Kidney (tissue), 14 donors: Measurements from ENCODE around the gene DCUN1D3. TPM values are rescaled to one million over a fixed set of nuclear protein-coding genes. Genes with fewer than 3 reads are reported as not detected.

Experiments
- DNase-seq, 5 donors: peaks; one replicate each; pipeline ENCODE4 v3.0.0-alpha.2; 2013 to 2020
- FAIRE-seq: peaks from 2 replicates; lab custom pipeline; 2012; peaks lifted over from hg19 to GRCh38; lab: Jason Lieb, UNC
- H3K27ac ChIP-seq, 2 donors: one replicate each; pipeline ENCODE4 v1.7.0; 2013; ENCODE audit warnings: low read depth in 2 of 2, low read length in 2 of 2, inconsistent platforms in 1 of 2
- H3K27me3 ChIP-seq: one replicate; pipeline ENCODE4 v1.7.1; 2013; ENCODE audit warnings: low read length, inconsistent platforms; ENCODE audit not compliant: control insufficient read depth, insufficient read depth
- H3K36me3 ChIP-seq, 3 donors: one replicate each; pipeline versions ENCODE4 v1.7.0 to v1.7.1; 2013; ENCODE audit warnings: low read length in 3 of 3, control low read depth in 1 of 3, inconsistent platforms in 1 of 3; ENCODE audit not compliant: insufficient read depth in 3 of 3, control insufficient read depth in 2 of 3
- H3K4me1 ChIP-seq, 3 donors: one replicate each; pipeline versions ENCODE4 v1.7.0 to v1.7.1; 2013; ENCODE audit warnings: low read length in 3 of 3, inconsistent platforms in 1 of 3, low read depth in 1 of 3; ENCODE audit not compliant: control insufficient read depth in 2 of 3, insufficient read depth in 2 of 3
- H3K4me3 ChIP-seq, 3 donors: one replicate each; pipeline versions ENCODE4 v1.7.0 to v1.8.1; 2013; ENCODE audit warnings: low read length in 3 of 3, control low read depth in 1 of 3, inconsistent platforms in 1 of 3
- H3K9ac ChIP-seq, 3 donors: one replicate each; pipeline versions ENCODE4 v1.7.0 to v1.7.1; 2013; ENCODE audit warnings: low read length in 3 of 3, control low read depth in 1 of 3, inconsistent platforms in 1 of 3
- H3K9me3 ChIP-seq, 3 donors: one replicate each; pipeline versions ENCODE4 v1.7.0 to v1.7.1; 2013; ENCODE audit warnings: low read length in 3 of 3, control low read depth in 1 of 3, inconsistent platforms in 1 of 3; ENCODE audit not compliant: control insufficient read depth in 2 of 3, insufficient read depth in 1 of 3
- intact Hi-C: fragments of 100-400 bp; cut with DNase I; formaldehyde crosslinking; loops from one replicate; pipeline ENCODE4 v1.11.1; 2022
- polyA plus RNA-seq: library from polyadenylated mRNA; stranded (reverse); fragments of 350-450 nt; fragmentation: Illumina TruSeq; extraction: RNeasy Lipid Tissue Mini Kit (QIAGEN cat#74804); gene quantifications from one replicate; pipeline ENCODE4 v1.2.3, GENCODE V29; 2014; ENCODE audit warnings: low read depth, low replicate concordance; ENCODE audit not compliant: insufficient read depth
- total RNA-seq: library from RNA; stranded (reverse); fragmentation: NEBNext Ultra II Directional; extraction: Animal tissue kit (Norgen Biotek cat#: 25700); gene quantifications from one replicate; pipeline ENCODE4 v1.2.1, GENCODE V29; 2021
- TF ChIP-seq, protein P1 (sequence below): IDR thresholded peaks from 3 replicates; pipeline ENCODE4 v1.5.1; 2012; ENCODE audit warnings: mild to moderate bottlenecking, moderate library complexity, borderline replicate concordance; ENCODE audit not compliant: insufficient read depth; ENCODE audit errors: extremely low read depth
- donor health status: control.
- donor health status: control.
- donor health status: control.
- donor health status: control.
- donor health status: control.
- donor health status: DM: yes; HTN: yes; CAD: no.
- donor health status: Normal renal cell carcinoma (clear cell type).

DCUN1D3 gene
- total and polyA plus RNA-seq, 2 donors from 2014 or later: 3.5 to 16.3 TPM

DNA sequence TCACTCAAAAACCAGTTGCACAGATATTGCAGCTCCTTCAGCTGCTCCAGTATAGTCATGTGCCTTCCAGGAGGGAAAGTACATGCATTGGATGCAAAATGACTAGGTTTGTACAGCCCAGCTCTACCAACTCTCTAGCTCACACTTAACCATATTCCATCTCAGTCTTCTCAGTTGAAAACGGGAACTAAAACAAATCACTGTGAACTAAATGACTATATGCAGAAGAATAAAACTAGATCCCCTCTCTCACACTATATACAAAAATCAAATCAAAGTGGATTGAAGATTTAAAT is 24.9 kb downstream of the DCUN1D3 start:
- TF ChIP-seq, protein P1, sequence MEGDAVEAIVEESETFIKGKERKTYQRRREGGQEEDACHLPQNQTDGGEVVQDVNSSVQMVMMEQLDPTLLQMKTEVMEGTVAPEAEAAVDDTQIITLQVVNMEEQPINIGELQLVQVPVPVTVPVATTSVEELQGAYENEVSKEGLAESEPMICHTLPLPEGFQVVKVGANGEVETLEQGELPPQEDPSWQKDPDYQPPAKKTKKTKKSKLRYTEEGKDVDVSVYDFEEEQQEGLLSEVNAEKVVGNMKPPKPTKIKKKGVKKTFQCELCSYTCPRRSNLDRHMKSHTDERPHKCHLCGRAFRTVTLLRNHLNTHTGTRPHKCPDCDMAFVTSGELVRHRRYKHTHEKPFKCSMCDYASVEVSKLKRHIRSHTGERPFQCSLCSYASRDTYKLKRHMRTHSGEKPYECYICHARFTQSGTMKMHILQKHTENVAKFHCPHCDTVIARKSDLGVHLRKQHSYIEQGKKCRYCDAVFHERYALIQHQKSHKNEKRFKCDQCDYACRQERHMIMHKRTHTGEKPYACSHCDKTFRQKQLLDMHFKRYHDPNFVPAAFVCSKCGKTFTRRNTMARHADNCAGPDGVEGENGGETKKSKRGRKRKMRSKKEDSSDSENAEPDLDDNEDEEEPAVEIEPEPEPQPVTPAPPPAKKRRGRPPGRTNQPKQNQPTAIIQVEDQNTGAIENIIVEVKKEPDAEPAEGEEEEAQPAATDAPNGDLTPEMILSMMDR: no peak

DNA sequence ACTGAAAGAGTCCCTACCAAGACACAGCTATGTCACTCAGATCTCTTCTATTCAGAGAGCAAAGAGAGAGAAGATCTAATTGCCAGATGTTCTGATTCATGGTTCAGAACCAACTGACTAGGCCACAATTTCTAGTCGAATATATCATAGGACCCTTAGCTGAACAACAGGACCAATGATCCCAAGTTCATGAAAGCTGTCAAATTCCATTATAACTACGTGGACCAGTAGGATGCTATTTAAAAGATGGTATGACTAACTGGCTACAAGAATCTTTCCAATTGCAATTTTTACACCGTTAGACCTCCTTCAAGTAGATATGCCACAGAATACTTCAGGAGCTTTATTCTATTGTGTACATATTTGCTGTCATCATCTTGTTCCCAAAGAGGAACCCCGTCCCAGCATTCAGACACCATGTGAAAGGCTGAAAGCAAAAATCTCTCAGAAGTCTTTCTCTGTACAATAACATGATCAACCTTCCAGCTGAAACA is 26.0 kb downstream of the DCUN1D3 start:
- Histone ChIP-seq H3K27me3 (no peaks in the 10 kb centered on the region), H3K4me3 (no peak overlapping the region), H3K4me1 (peaks cover 2 to 54% (median 16%) of the 10 kb centered on the region in 3 donors), H3K36me3 (no peaks in the 10 kb centered on the region), H3K9me3 (no peaks in the 10 kb centered on the region), H3K27ac (no peak overlapping the region), H3K9ac (no peak overlapping the region)
- DNase-seq (no peak), FAIRE-seq (no peak)
- TF ChIP-seq, protein P1: no peak
- intact Hi-C loops: no loop called here

More for the DNA sequence above, 24.9 kb downstream of the DCUN1D3 start:
- Histone ChIP-seq H3K4me3 (no peak overlapping the region), H3K27ac (no peak overlapping the region), H3K4me1 (peaks cover 2 to 59% (median 13%) of the 10 kb centered on the region in 3 donors), H3K9ac (no peak overlapping the region), H3K36me3 (no peaks in the 10 kb centered on the region), H3K9me3 (no peaks in the 10 kb centered on the region), H3K27me3 (no peaks in the 10 kb centered on the region)
- DNase-seq (no peak), FAIRE-seq (no peak)
- intact Hi-C loops: no loop called here

DNA sequence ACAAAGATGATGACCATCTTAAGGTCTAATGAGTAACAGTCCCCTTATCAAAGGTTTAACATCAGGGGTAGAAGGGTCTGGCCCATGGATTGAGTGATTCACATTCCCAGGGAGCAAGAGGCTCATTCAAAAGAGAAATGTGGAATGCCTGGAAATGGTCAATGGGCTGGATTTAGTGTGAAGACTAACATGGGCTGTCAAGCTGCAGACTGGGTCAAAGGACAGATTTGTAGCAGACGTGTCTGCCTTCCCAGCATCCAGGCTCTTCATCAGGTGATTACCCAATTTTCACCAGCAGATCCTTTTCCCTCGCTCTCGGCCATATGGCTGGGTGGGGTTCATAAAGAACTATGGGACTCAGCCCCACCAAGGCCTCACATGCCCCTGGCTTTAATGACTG is 26.8 kb downstream of the DCUN1D3 start:
- peak overlapping the region in 1 of 2 donors; percentile 45 for H3K27ac ChIP-seq
- no peak overlapping the region for H3K9ac ChIP-seq
- peaks cover 0 to 47% (median 16%) of the 10 kb centered on the region in 3 donors for H3K4me1 ChIP-seq
- H3K9me3 ChIP-seq: no peaks in the 10 kb centered on the region
- no peaks in the 10 kb centered on the region for H3K36me3 ChIP-seq
- DNase-seq (no peak), FAIRE-seq (no peak)
- no peak overlapping the region for H3K4me3 ChIP-seq
- TF ChIP-seq, protein P1: no peak
- intact Hi-C loops: no loop called here
- H3K27me3 ChIP-seq: no peaks in the 10 kb centered on the region
